ENCODE measurements around the gene SH3RF1.

DNA sequence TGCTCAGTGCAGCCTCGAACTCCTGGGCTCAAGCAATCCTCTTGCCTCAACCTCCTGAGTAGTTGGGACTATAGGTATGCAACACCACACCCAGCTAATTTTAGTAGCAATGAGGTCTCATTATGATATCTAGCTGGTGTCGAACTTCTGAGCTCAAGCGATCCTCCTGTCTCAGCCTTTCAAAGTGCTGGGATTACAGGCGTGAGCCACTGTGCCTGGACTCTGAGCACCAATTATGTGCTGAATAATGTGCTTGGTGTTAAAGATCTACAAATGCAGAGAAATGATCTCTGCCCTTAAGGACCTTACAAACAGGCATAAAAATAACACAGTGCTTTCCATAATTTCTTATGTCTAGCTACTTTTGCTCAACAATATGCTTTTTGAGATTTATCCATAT, 131.7 kb downstream of the SH3RF1 start:
- TF ChIP-seq, protein P1, sequence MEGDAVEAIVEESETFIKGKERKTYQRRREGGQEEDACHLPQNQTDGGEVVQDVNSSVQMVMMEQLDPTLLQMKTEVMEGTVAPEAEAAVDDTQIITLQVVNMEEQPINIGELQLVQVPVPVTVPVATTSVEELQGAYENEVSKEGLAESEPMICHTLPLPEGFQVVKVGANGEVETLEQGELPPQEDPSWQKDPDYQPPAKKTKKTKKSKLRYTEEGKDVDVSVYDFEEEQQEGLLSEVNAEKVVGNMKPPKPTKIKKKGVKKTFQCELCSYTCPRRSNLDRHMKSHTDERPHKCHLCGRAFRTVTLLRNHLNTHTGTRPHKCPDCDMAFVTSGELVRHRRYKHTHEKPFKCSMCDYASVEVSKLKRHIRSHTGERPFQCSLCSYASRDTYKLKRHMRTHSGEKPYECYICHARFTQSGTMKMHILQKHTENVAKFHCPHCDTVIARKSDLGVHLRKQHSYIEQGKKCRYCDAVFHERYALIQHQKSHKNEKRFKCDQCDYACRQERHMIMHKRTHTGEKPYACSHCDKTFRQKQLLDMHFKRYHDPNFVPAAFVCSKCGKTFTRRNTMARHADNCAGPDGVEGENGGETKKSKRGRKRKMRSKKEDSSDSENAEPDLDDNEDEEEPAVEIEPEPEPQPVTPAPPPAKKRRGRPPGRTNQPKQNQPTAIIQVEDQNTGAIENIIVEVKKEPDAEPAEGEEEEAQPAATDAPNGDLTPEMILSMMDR (conservative IDR thresholded peaks at IDR 0.05; ENCODE audit: low read depth in 2 of 2) = no peak
- TF ChIP-seq EZH2 (IDR thresholded peaks at IDR 0.05; ENCODE audit: low read depth, unreplicated experiment) = no peak

Data from GM23338 (cell line).